TTC549 (cell line): ENCODE results near the gene BEST2.
"Not testable (repeated sequence)": the region's sequence is repeated elsewhere in the genome, so short reads cannot be mapped to it uniquely, and the experiment has no call there.

Experiments used
- FAIRE-seq: peaks from 2 replicates; lab custom pipeline; 2012; peaks lifted over from hg19 to GRCh38; lab: Jason Lieb, UNC

Gene BEST2

DNA sequence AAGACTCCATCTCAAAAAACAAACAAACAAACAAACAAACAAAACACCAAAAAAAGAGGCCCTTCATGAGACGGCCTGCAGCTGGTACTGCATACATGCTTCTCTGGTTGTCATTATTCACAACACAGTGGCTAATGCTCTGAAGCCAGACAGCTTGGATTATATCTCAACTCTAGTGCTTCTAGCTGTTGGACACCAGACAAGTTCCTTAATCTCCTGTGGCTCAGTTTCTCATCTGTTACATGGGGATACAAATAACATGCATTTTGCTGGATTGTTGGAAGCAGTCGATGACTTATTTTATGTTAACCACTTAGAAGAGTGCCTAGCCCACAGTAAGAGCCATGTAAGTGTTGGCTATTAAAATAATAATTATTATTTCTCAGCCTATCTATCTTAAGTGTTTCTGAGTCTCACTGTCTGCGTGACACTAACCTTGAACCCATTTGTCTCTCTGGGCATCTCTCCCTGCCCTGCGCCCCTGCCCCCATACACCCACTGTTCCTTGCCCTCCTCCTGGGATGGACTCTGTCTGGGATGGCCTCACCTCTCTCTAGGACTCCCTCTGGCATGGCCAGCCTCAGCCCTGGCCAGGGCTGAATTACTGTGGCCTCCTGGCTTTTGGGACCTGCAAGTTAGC lies 36.6 kb downstream of the BEST2 start:
- FAIRE-seq: no peak

- FAIRE-seq: no peak
These were observed 37.1 kb downstream of the BEST2 start for GRCh38 chr19:12788682-12789097.

- FAIRE-seq: no peak
These were observed 37.7 kb downstream of the BEST2 start for GRCh38 chr19:12789098-12789903.

- FAIRE-seq: no peak
These were observed 38.5 kb downstream of the BEST2 start for GRCh38 chr19:12789904-12790619.

- FAIRE-seq: no peak
These were observed 39.2 kb downstream of the BEST2 start for GRCh38 chr19:12790628-12791344.

DNA sequence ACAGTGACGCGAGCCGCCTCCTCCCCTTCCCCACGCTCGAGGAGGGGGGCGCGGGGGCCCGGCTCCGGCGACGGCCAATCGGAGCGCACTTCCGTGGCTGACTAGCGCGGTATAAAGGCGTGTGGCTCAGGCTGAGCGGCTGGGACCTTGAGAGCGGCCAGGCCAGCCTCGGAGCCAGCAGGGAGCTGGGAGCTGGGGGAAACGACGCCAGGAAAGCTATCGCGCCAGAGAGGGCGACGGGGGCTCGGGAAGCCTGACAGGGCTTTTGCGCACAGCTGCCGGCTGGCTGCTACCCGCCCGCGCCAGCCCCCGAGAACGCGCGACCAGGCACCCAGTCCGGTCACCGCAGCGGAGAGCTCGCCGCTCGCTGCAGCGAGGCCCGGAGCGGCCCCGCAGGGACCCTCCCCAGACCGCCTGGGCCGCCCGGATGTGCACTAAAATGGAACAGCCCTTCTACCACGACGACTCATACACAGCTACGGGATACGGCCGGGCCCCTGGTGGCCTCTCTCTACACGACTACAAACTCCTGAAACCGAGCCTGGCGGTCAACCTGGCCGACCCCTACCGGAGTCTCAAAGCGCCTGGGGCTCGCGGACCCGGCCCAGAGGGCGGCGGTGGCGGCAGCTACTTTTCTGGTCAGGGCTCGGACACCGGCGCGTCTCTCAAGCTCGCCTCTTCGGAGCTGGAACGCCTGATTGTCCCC lies 39.9 kb downstream of the BEST2 start, which contains the start of gene JUNB:
Gene JUNB (plus strand): TSS at position 142 of the 706 bp plus-strand sequence. CDS start 286 bp downstream, at position 428.
- FAIRE-seq: no peak

GRCh38 chr19:12792051-12792852 lies 40.7 kb downstream of the BEST2 start:
- no peak for FAIRE-seq

- no peak for FAIRE-seq
These were observed 41.3 kb downstream of the BEST2 start for GRCh38 chr19:12792853-12793289.

DNA sequence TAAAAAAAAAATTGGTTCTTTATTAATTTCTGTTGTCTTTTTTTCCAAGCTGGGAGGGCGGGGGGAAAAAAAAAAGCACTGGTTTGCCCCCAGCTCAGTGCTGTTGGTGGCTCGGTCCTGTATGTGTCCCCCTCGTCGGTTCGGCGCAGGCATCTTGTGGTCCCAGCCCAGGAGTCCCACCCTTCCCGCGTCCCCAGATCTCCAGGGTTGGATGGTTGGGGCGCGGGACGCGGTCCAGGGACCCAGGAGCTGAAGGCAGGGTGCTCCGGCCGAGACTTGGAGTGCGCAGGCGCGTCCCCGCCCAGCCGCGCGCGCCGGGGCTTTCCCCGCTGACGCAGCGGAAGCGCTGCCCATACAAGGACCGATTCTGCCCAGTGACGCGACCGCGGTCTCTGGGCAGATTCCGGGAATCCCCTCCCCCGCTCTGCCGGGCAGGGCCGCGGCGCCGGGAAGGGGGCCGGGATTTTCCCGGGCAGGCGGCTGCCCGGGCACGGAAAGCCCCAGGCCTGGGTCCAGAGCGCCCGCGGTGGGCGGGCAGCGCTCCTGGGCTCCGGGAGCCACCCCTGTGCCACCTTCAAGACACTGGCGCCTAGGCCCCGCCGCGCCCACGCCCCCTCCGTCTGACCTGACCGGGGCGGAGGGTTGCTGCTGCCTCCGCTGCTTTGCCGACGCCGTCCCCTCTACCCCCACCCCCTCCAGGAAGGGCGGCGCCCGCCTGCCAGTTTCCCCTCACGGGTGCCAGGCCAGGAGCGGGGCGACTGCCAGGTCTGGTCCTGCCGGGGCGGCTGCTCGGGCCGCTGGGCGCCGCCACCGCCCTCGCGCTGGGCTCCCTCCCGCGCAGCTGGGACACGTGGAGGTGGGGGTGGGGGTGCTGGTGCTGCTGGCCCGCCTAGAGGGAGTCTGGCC lies 42.0 kb downstream of the BEST2 start:
- no peak for FAIRE-seq

- no peak for FAIRE-seq
These were observed 42.8 kb downstream of the BEST2 start for GRCh38 chr19:12794196-12794941.

DNA sequence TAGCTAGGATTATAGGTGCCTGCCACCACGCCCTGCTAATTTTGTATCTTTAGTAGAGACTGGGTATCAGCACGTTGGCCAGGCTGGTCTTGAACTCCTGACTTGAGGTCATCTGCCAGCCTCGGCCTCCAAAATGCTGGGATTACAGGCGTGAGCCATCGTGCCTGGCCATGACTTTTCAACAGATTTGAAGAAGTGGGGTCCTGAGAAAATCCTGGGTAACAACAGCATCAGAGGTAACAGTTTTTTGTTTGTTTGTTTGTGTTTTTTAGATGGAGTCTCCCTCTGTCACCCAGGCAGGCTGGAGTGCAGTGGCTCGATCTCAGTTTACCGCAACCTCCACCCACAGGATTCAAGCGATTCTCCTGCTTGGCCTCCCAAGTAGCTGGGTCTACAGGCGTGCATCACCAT lies 43.4 kb downstream of the BEST2 start:
- no peak for FAIRE-seq

GRCh38 chr19:12796146-12797071 lies 44.8 kb downstream of the BEST2 start:
- FAIRE-seq: peak; percentile 52

DNA sequence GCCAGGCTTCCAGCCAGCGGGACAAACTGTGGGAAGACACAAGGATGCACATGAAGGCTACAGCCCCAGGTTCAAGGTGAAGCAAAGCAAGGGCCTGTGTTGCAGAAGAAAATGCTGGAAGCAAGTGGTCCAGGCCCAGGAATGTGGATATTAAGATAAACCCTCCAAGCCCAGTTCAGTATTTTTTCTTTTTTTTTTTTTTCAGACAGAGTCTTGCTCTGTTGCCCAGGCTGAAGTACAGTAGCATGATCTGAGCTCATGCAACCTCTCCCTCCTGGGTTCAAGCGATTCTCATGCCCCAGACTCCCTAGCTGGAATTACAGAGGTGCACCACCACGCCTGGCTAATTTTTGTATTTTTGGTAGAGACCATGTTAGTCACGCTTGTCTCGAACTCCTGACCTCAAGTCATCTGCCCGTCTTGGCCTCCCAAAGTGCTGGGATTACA lies 45.6 kb downstream of the BEST2 start:
- no peak for FAIRE-seq

GRCh38 chr19:12797607-12798006 lies 46.0 kb downstream of the BEST2 start:
- FAIRE-seq: not testable (repeated sequence)

DNA sequence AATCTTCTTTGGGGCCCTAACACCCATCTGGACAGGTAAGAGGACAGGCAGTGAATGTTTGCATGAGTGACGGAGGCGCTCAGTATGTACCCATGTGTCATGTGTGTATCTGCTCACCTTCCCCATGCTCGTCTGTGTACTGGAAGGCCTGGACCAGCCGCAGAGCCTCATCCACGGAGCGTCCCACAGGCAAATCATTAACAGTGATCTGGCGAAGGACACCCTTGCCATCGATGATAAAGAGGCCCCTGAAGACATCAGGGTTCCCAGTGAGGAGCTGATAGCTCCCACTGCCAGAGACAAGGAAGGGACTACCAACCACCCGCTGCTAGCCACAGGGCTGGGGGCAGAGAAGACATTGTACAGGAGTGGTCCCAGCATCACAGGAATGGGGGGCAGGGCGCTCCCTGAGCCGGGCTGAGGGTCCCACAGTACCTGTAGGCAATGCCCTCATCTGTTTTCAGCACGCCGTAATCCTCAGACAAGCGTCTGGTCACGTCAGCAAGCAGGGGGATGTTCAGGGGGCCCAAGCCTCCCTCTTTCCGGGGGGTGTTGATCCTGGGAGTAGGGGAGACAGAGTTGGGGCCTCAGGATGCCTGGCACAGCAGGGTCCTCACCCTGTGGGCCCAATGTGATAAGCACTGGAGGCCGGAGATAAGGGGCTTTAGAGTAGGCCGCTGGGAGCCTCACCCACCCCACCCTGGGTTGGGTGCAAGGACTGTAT lies 48.3 kb downstream of the BEST2 start:
- FAIRE-seq: no peak

- no peak for FAIRE-seq
These were observed 48.8 kb downstream of the BEST2 start for GRCh38 chr19:12800466-12800770.

DNA sequence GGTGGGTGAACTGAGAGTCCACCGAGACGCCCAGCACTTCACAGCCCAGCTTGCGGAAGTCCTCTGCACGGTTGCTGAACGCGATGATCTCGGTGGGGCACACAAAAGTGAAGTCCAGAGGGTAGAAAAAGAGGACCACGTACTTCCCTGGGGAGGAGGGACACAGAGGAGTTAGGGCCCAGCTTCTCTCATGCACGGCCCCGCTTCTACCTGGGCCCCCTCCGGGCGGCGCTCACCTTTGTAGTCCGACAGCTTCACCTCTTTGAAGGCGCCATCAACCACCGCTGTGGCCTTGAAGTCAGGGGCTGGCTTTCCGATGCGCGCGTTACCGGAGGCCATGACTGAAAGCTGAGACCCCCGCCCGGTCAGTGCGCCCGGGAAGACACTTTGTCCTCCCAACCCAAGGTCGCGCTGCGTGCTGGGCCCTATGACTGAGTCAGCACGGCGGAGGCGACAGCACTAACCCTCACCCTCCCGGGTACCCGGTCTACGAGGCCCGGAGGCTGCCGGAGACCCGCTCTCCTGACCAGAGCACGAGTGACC lies 49.4 kb downstream of the BEST2 start:
- FAIRE-seq: no peak
